ENCODE results near the gene CDNF. TPM values are rescaled to one million over a fixed set of nuclear protein-coding genes. Genes with fewer than 3 reads are reported as not detected.

Gene CDNF
- total and polyA plus RNA-seq, 2 donors, result 1.0 to 3.6 TPM

DNA sequence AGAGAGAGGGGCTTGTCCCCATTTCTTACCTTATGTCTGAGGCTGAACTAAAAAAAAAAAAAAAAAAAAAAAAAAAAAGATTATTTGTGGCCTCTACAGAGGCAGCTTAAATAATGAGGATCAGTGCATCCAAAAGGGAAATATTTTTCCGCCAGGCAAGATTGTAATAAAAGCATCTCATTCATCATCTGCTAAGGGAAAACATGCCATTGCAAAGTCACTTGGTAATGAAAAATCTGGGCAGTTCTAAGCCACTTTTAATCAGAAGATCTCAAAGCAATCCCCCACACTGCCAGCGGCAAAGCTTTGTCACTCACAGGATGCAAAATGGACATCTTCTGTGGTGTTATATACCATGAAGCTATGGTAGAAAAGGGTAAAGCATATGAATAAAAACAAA is 66.9 kb downstream of the CDNF start:
- Histone ChIP-seq H3K9me3 (ENCODE audit: control insufficient read depth in 2 of 2, insufficient read depth in 1 of 2, low read length in 1 of 2) (no peaks in the 10 kb centered on the region), H3K27ac (ENCODE audit: low read depth in 1 of 2, low read length in 1 of 2) (no peak overlapping the region), H3K4me1 (ENCODE audit: control insufficient read depth in 2 of 2, insufficient read depth in 2 of 2, low read length in 2 of 2) (peaks cover 0 to 3% of the 10 kb centered on the region in 2 donors), H3K4me3 (ENCODE audit: low read length in 2 of 2) (no peak overlapping the region), H3K36me3 (ENCODE audit: control insufficient read depth in 2 of 2, insufficient read depth in 2 of 2, low read length in 1 of 2) (no peaks in the 10 kb centered on the region), H3K27me3 (ENCODE audit: control insufficient read depth in 2 of 2, insufficient read depth in 1 of 2, low read length in 1 of 2) (no peaks in the 10 kb centered on the region)
- over 99% methylated on average over 2 of the region's 2 CpGs for WGBS
- no peak for DNase-seq (ENCODE audit: low read depth in 6 of 9, low spot score in 9 of 9)

Other genes with a start within 250 kb of the CDNF start
- gene FAM107B, start 63.1 kb downstream of the CDNF start, total RNA-seq, result 49.1 TPM
- gene FAM107B, start 63.1 kb downstream of the CDNF start, polyA plus RNA-seq, result 52.3 TPM
- 35.2 TPM for gene HSPA14, start 269 bp upstream of the CDNF start, total RNA-seq
- gene HSPA14, start 269 bp upstream of the CDNF start, polyA plus RNA-seq, result 24.0 TPM
- 15.6 TPM for gene MSANTD7, start 269 bp upstream of the CDNF start, total RNA-seq
- gene MSANTD7, start 269 bp upstream of the CDNF start, polyA plus RNA-seq, result 6.6 TPM
- gene SUV39H2, start 40.8 kb upstream of the CDNF start, total RNA-seq, result 16.4 TPM
- 4.2 TPM for gene SUV39H2, start 40.8 kb upstream of the CDNF start, polyA plus RNA-seq
- 22.3 TPM for gene DCLRE1C, start 116.1 kb upstream of the CDNF start, total RNA-seq
- gene DCLRE1C, start 116.1 kb upstream of the CDNF start, polyA plus RNA-seq, result 9.5 TPM
- 0.76 TPM for gene MEIG1, start 121.4 kb upstream of the CDNF start, total RNA-seq
- 2.2 TPM for gene MEIG1, start 121.4 kb upstream of the CDNF start, polyA plus RNA-seq
- 0.09 TPM for gene OLAH, start 205.9 kb upstream of the CDNF start, total RNA-seq
- gene OLAH, start 205.9 kb upstream of the CDNF start, polyA plus RNA-seq, result 14.4 TPM

Measured in thymus (tissue), 11 donors.